ENCODE results near the gene IRF2BPL. TPM values are rescaled to one million over a fixed set of nuclear protein-coding genes. Genes with fewer than 3 reads are reported as not detected.

IRF2BPL gene
- total and polyA plus RNA-seq, 9 of the 15 experiments (the other 6 are each of a cell fraction or from before 2014, with no cell fraction given): 0.52 to 21.6 (median 2.5) TPM

DNA sequence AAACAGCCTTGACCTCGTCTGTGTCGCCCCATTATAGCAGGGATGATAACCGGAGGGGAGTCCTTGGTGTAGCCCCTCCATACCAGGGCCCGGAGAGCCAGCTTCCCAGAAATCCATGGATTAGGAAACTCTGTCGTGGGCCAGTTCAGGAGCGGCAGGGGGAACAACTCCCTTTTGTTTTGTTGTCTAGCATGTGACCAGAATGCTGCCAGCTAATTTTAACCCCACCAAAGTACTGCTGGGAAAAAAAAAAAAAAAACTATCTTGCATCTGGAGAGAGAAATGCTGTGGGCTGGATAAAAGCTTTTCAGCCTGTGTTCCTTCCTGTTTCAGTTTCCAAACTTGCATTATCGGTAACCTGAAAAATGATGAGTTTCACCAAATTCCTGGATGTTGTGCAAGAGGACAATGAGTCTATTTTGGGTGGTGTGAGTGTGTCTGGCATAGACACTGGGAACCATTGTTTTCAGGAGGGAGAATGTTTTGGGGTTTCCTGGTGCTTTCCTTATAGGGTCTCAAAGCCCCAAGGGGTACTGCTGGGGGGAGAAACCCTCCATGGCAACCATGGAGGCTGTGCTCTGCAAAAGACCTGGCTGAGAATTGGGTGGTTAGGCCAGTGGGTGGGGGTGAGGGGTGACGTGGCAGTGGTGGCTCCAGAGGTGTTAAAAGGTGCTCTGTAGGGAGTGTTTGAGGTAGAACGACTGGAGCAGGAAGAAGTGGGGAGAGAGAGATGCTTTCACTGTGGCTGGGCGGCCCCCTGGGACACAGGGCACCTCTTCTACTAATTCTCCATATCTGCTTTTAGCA, 14.9 kb upstream of the IRF2BPL start (continued):
- TF ChIP-seq, protein P1, sequence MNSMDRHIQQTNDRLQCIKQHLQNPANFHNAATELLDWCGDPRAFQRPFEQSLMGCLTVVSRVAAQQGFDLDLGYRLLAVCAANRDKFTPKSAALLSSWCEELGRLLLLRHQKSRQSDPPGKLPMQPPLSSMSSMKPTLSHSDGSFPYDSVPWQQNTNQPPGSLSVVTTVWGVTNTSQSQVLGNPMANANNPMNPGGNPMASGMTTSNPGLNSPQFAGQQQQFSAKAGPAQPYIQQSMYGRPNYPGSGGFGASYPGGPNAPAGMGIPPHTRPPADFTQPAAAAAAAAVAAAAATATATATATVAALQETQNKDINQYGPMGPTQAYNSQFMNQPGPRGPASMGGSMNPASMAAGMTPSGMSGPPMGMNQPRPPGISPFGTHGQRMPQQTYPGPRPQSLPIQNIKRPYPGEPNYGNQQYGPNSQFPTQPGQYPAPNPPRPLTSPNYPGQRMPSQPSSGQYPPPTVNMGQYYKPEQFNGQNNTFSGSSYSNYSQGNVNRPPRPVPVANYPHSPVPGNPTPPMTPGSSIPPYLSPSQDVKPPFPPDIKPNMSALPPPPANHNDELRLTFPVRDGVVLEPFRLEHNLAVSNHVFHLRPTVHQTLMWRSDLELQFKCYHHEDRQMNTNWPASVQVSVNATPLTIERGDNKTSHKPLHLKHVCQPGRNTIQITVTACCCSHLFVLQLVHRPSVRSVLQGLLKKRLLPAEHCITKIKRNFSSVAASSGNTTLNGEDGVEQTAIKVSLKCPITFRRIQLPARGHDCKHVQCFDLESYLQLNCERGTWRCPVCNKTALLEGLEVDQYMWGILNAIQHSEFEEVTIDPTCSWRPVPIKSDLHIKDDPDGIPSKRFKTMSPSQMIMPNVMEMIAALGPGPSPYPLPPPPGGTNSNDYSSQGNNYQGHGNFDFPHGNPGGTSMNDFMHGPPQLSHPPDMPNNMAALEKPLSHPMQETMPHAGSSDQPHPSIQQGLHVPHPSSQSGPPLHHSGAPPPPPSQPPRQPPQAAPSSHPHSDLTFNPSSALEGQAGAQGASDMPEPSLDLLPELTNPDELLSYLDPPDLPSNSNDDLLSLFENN (IDR thresholded peaks at IDR 0.05; ENCODE audit: low read depth in 2 of 2, low read length in 2 of 2): no peak
- TF ChIP-seq, protein P2, sequence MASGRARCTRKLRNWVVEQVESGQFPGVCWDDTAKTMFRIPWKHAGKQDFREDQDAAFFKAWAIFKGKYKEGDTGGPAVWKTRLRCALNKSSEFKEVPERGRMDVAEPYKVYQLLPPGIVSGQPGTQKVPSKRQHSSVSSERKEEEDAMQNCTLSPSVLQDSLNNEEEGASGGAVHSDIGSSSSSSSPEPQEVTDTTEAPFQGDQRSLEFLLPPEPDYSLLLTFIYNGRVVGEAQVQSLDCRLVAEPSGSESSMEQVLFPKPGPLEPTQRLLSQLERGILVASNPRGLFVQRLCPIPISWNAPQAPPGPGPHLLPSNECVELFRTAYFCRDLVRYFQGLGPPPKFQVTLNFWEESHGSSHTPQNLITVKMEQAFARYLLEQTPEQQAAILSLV (tag; IDR thresholded peaks at IDR 0.05): no peak
- TF ChIP-seq, protein P3, sequence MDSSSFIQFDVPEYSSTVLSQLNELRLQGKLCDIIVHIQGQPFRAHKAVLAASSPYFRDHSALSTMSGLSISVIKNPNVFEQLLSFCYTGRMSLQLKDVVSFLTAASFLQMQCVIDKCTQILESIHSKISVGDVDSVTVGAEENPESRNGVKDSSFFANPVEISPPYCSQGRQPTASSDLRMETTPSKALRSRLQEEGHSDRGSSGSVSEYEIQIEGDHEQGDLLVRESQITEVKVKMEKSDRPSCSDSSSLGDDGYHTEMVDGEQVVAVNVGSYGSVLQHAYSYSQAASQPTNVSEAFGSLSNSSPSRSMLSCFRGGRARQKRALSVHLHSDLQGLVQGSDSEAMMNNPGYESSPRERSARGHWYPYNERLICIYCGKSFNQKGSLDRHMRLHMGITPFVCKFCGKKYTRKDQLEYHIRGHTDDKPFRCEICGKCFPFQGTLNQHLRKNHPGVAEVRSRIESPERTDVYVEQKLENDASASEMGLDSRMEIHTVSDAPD (CRISPR knock-in tag; IDR thresholded peaks at IDR 0.05): no peak
- TF ChIP-seq JUNB (CRISPR knock-in tag; conservative IDR thresholded peaks at IDR 0.05): no peak
- TF ChIP-seq, protein P4, sequence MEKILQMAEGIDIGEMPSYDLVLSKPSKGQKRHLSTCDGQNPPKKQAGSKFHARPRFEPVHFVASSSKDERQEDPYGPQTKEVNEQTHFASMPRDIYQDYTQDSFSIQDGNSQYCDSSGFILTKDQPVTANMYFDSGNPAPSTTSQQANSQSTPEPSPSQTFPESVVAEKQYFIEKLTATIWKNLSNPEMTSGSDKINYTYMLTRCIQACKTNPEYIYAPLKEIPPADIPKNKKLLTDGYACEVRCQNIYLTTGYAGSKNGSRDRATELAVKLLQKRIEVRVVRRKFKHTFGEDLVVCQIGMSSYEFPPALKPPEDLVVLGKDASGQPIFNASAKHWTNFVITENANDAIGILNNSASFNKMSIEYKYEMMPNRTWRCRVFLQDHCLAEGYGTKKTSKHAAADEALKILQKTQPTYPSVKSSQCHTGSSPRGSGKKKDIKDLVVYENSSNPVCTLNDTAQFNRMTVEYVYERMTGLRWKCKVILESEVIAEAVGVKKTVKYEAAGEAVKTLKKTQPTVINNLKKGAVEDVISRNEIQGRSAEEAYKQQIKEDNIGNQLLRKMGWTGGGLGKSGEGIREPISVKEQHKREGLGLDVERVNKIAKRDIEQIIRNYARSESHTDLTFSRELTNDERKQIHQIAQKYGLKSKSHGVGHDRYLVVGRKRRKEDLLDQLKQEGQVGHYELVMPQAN (IDR thresholded peaks at IDR 0.05; ENCODE audit: borderline replicate concordance): no peak
- no peak for TF ChIP-seq SPI1 (IDR thresholded peaks at IDR 0.05; ENCODE audit: borderline replicate concordance, low read depth, low read length)
- TF ChIP-seq, protein P5, sequence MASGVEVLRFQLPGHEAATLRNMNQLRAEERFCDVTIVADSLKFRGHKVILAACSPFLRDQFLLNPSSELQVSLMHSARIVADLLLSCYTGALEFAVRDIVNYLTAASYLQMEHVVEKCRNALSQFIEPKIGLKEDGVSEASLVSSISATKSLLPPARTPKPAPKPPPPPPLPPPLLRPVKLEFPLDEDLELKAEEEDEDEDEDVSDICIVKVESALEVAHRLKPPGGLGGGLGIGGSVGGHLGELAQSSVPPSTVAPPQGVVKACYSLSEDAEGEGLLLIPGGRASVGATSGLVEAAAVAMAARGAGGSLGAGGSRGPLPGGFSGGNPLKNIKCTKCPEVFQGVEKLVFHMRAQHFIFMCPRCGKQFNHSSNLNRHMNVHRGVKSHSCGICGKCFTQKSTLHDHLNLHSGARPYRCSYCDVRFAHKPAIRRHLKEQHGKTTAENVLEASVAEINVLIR (CRISPR knock-in tag; IDR thresholded peaks at IDR 0.05): no peak
- no peak for TF ChIP-seq HDGF (IDR thresholded peaks at IDR 0.05)
- TF ChIP-seq STAG1 (CRISPR knock-in tag; IDR thresholded peaks at IDR 0.05; ENCODE audit: borderline replicate concordance): no peak

All from K562 (cell line).